Smooth muscle cell (in vitro differentiated cells): ENCODE measurements around the gene NRARP. TPM values are rescaled to one million over a fixed set of nuclear protein-coding genes. Genes with fewer than 3 reads are reported as not detected.

Experiments
- DNase-seq: peaks from one replicate; lab custom pipeline; 2025; ENCODE audit not compliant: unreplicated experiment; lab: John Stamatoyannopoulos, UW
- H2AFZ ChIP-seq: fragments of 200-600 bp; sonication (generic); 2 replicates; pipeline ENCODE4 v1.6.0; 2016; ENCODE audit warnings: antibody characterized with exemption, low read depth, mild to moderate bottlenecking
- H3F3A ChIP-seq: fragments of 200-600 bp; sonication (generic); 2 replicates; pipeline ENCODE4 v1.6.0; 2017; ENCODE audit warnings: antibody characterized with exemption, low read depth
- H3K27ac ChIP-seq: fragments of 200-600 bp; sonication (generic); 2 replicates; pipeline ENCODE4 v1.5.1; 2016; ENCODE audit warnings: low read depth, mild to moderate bottlenecking
- H3K27me3 ChIP-seq: fragments of 200-600 bp; sonication (generic); 2 replicates; pipeline ENCODE4 v1.6.1; 2016; ENCODE audit warnings: low read depth, mild to moderate bottlenecking
- H3K36me3 ChIP-seq: fragments of 200-600 bp; sonication (generic); 2 replicates; pipeline ENCODE4 v1.5.1; 2016; ENCODE audit warnings: low read depth
- H3K4me1 ChIP-seq: fragments of 200-600 bp; sonication (generic); 2 replicates; pipeline ENCODE4 v1.5.1; 2016; ENCODE audit warnings: low read depth
- H3K4me2 ChIP-seq: fragments of 200-600 bp; sonication (generic); 2 replicates; pipeline ENCODE4 v1.6.0; 2016; ENCODE audit warnings: mild to moderate bottlenecking
- H3K4me3 ChIP-seq: fragments of 200-600 bp; sonication (generic); 2 replicates; pipeline ENCODE4 v1.5.1; 2016; ENCODE audit warnings: mild to moderate bottlenecking
- H3K79me2 ChIP-seq: fragments of 200-600 bp; sonication (generic); 2 replicates; pipeline ENCODE4 v1.6.0; 2016; ENCODE audit warnings: low read depth, mild to moderate bottlenecking
- H3K9ac ChIP-seq: fragments of 200-600 bp; sonication (generic); 2 replicates; pipeline ENCODE4 v1.6.0; 2016; ENCODE audit warnings: low read depth
- H3K9me3 ChIP-seq: fragments of 200-600 bp; sonication (generic); replicated peaks from 2 replicates; pipeline ENCODE4 v1.5.1; 2016; ENCODE audit warnings: low read depth
- H4K20me1 ChIP-seq: fragments of 200-600 bp; sonication (generic); 2 replicates; pipeline ENCODE4 v1.6.0; 2016; ENCODE audit warnings: low read depth
- WGBS: methylation state at CpG from one replicate; pipeline ENCODE4 v1.1.7; 2016; ENCODE audit warnings: low lambda C conversion rate; 5-methylcytosine and 5-hydroxymethylcytosine counted together
- polyA plus RNA-seq: library from polyadenylated mRNA; unstranded; fragments of >200 nt; fragmentation: Nextera tagmentation; extraction: Ambion mirVana; gene quantifications from 2 replicates; pipeline ENCODE4 v1.2.1, GENCODE V29; 2016
- total RNA-seq: library from RNA; depleted of rRNA; stranded (reverse); fragments of >200 nt; gene quantifications from 2 replicates; pipeline ENCODE4 v1.2.3, GENCODE V29; 2014
- TF ChIP-seq, protein P1 (sequence below): fragments of 200-600 bp; sonication (generic); IDR thresholded peaks from 2 replicates; pipeline ENCODE4 v1.5.1; 2017; ENCODE audit warnings: borderline replicate concordance, mild to moderate bottlenecking, antibody characterized with exemption; ENCODE audit not compliant: insufficient read depth, poor library complexity, severe bottlenecking

NRARP gene
- total and polyA plus RNA-seq, 2 experiments from 2014 or later = 3.0 to 3.7 TPM

DNA sequence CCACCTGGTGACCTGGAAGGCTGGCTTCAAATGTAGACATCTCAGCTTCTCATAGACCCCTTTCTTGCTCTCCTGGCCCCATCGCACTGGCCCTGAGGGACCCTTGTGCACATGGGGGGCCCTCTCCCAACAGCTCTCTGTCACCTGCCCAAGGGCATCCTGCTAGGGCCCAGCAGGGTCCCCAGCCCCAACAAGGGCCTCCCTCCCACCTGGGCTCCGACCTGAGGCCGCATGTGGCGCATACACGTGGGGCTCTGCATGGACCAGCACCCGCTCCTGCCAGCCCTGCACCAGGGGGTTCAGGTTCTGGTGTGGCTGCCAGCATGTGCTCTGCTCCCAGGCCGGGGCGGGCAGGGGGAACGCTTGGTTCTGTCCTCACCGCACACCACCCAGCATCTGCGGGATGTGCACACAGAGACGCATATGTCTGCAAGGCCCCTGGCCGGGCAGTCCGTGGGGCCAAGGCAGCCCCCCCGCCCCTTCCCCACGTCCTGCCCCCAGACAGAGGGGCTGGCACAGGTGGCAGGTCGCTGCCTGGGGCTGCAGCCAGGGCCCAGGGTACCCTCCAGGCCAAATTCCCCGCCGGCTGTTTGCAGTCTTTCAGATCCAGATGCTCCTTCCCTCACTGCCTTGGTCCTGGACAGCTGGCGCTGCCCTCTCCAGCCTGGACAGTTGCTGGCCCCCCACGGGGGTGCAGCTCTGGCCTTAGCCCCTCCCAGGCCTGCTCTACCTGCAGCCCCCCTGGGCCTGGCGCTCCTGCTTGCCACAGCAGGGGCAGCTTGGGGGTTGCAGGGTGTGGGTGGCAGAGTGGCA is 17.9 kb upstream of the NRARP start:
- TF ChIP-seq, protein P1, sequence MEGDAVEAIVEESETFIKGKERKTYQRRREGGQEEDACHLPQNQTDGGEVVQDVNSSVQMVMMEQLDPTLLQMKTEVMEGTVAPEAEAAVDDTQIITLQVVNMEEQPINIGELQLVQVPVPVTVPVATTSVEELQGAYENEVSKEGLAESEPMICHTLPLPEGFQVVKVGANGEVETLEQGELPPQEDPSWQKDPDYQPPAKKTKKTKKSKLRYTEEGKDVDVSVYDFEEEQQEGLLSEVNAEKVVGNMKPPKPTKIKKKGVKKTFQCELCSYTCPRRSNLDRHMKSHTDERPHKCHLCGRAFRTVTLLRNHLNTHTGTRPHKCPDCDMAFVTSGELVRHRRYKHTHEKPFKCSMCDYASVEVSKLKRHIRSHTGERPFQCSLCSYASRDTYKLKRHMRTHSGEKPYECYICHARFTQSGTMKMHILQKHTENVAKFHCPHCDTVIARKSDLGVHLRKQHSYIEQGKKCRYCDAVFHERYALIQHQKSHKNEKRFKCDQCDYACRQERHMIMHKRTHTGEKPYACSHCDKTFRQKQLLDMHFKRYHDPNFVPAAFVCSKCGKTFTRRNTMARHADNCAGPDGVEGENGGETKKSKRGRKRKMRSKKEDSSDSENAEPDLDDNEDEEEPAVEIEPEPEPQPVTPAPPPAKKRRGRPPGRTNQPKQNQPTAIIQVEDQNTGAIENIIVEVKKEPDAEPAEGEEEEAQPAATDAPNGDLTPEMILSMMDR = no peak
- no peaks in the 10 kb centered on the region for H3K36me3 ChIP-seq
- 93% methylated on average over 21 of the region's 22 CpGs for WGBS
- H4K20me1 ChIP-seq = no peaks in the 10 kb centered on the region
- H3K9me3 ChIP-seq = no peaks in the 10 kb centered on the region
- H3K27me3 ChIP-seq = no peaks in the 10 kb centered on the region
- H3K9ac ChIP-seq = no peak overlapping the region
- H3F3A ChIP-seq = no peaks in the 10 kb centered on the region
- no peak overlapping the region for H3K4me2 ChIP-seq
- H3K4me3 ChIP-seq = no peak overlapping the region
- DNase-seq = no peak
- no peak overlapping the region for H2AFZ ChIP-seq
- peaks cover 14% of the 10 kb centered on the region for H3K4me1 ChIP-seq
- H3K27ac ChIP-seq = no peak overlapping the region
- H3K79me2 ChIP-seq = no peaks in the 10 kb centered on the region

DNA sequence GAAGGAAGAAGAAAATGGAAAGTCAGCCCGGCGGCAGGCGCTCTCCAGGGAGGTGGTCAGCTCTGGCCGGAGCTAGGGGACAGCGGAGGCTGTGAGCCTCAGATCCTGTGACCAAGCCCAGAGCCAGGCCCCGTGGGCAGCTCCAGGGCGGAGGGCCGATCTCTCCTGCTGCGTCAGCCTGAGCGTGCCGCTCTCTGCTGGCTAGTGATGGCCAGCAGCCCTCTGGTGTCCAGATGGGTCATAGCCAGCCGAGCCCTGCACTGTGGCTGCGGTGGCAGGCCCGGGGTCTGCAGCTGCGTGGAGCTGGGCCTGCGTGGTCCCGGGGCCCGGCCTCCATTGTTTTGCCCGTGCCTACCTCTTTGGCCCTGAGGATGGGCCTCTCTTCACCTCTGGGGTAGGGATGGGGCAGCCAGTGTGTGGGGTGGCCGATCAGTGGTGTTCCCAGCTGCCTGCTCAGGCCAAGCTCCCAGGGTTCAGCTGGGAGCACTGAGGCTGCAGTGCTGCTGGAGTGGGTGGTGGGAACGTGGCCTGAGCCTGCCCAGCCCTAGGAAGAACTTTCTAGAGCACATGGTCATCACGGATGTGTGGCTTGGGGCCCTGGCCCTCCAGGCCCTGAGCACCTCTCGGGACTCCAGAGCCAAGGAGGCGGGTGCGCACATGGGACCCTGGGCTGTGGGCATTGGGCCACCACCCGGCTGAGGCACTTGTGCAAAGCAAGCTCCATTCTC is 17.1 kb upstream of the NRARP start:
- no peak for DNase-seq
- H2AFZ ChIP-seq = no peak overlapping the region
- H3K27me3 ChIP-seq = no peaks in the 10 kb centered on the region
- no peaks in the 10 kb centered on the region for H3F3A ChIP-seq
- no peak overlapping the region for H3K4me3 ChIP-seq
- H4K20me1 ChIP-seq = no peaks in the 10 kb centered on the region
- TF ChIP-seq, protein P1 = no peak
- H3K79me2 ChIP-seq = no peaks in the 10 kb centered on the region
- peaks cover 21% of the 10 kb centered on the region for H3K4me1 ChIP-seq
- H3K36me3 ChIP-seq = no peaks in the 10 kb centered on the region
- WGBS = 86% methylated on average over 26 of the region's 26 CpGs
- H3K9ac ChIP-seq = no peak overlapping the region
- H3K9me3 ChIP-seq = no peaks in the 10 kb centered on the region
- no peak overlapping the region for H3K27ac ChIP-seq
- no peak overlapping the region for H3K4me2 ChIP-seq

DNA sequence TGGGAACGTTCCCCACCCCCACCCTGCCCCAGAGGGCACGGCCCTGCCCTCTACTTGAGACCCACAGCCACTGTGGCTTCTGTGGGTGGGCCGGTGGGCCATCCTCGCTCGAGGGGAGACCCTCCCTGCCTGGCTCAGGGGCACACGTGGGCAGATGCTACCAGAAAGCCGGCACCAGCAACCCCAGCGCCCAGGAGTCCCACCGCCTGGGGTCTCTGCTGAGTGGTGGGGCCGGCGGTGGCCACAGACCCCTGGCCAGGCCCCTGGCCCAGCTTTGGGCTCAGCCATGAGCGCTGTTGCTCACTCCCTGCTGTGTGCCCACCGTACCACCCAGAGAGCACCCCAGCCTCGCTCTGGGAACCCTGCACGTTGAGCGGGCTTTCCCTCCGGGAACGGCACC is 16.5 kb upstream of the NRARP start:
- Histone ChIP-seq H3F3A (no peaks in the 10 kb centered on the region), H4K20me1 (no peaks in the 10 kb centered on the region), H3K9ac (no peak overlapping the region), H3K27ac (no peak overlapping the region), H2AFZ (no peak overlapping the region), H3K4me1 (peaks cover 26% of the 10 kb centered on the region), H3K4me2 (no peak overlapping the region), H3K9me3 (no peaks in the 10 kb centered on the region), H3K27me3 (no peaks in the 10 kb centered on the region), H3K4me3 (no peak overlapping the region), H3K36me3 (no peaks in the 10 kb centered on the region), H3K79me2 (no peaks in the 10 kb centered on the region)
- no peak for DNase-seq
- TF ChIP-seq, protein P1 = no peak
- WGBS = 95% methylated on average over 18 of the region's 18 CpGs
